Measurements from ENCODE around the gene SHROOM1. TPM values are rescaled to one million over a fixed set of nuclear protein-coding genes. Genes with fewer than 3 reads are reported as not detected.
A peak's percentile ranks its signal among the peaks of the same experiment; 100 is the strongest.

SHROOM1 gene
- total RNA-seq, 2 donors from 2014 or later: 3.2 to 4.2 TPM

- no peaks in the 10 kb centered on the region for H3K9me3 ChIP-seq
- TF ChIP-seq, protein P1, sequence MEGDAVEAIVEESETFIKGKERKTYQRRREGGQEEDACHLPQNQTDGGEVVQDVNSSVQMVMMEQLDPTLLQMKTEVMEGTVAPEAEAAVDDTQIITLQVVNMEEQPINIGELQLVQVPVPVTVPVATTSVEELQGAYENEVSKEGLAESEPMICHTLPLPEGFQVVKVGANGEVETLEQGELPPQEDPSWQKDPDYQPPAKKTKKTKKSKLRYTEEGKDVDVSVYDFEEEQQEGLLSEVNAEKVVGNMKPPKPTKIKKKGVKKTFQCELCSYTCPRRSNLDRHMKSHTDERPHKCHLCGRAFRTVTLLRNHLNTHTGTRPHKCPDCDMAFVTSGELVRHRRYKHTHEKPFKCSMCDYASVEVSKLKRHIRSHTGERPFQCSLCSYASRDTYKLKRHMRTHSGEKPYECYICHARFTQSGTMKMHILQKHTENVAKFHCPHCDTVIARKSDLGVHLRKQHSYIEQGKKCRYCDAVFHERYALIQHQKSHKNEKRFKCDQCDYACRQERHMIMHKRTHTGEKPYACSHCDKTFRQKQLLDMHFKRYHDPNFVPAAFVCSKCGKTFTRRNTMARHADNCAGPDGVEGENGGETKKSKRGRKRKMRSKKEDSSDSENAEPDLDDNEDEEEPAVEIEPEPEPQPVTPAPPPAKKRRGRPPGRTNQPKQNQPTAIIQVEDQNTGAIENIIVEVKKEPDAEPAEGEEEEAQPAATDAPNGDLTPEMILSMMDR (IDR thresholded peaks at IDR 0.05): no peak
- H3K36me3 ChIP-seq: no peaks in the 10 kb centered on the region
- H3K4me1 ChIP-seq: peaks cover 0 to 23% of the 10 kb centered on the region in 2 donors
- no peak for DNase-seq (ENCODE audit: low spot score)
- no peak overlapping the region for H3K27ac ChIP-seq
- no peaks in the 10 kb centered on the region for H3K27me3 ChIP-seq
- no peak overlapping the region for H3K4me3 ChIP-seq
Observed at GRCh38 chr5:132832612-132833011, 2.2 kb upstream of the SHROOM1 start.

DNA sequence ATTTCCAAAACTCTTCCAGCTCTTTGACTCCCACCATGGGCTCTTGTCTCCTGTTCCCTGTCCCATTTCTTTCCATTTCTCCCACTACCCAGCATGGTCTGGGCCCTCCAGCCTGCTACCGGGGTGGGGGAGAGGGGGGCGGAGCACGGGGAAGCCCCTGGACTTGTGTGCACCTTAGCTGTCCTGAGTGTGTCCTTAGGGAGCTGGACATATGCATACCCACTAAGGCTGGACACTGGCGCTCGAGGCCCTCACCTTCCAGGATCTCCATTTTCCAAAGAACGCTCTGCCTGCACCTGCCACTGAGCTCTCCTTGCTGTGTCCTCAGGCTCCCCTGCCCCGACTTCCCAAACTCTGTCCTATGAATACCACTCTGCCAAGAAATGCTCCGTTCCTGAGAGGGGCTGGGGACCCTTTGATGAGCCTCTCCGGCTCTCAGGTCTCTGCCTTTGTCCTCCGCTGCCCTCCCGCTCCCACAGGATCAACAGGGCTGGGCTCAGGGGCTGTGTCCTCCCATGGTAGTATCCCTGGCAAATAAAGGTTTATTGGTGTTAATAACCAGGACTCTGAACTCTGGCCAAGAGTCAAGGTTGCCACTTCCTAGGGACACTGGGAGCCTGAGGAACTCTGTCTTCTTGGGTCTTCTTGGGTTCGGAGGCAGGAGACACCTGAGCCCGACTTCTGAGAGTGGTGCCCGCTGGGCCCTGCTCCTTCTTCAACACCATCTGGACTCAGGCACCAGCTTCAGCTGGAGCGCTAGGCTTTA, 831 bp upstream of the SHROOM1 start:
- Histone ChIP-seq H3K9me3 (no peaks in the 10 kb centered on the region), H3K27ac (peak overlapping the region in 1 of 2 donors; percentile 72), H3K27me3 (no peaks in the 10 kb centered on the region), H3K36me3 (no peaks in the 10 kb centered on the region), H3K4me1 (peaks cover 0 to 25% of the 10 kb centered on the region in 2 donors), H3K4me3 (peak overlapping the region in 1 of 2 donors; percentile 74)
- TF ChIP-seq, protein P1 (IDR thresholded peaks at IDR 0.05): no peak
- no peak for DNase-seq (ENCODE audit: low spot score)

GRCh38 chr5:132829742-132830435, 558 bp downstream of the SHROOM1 start:
- no peaks in the 10 kb centered on the region for H3K27me3 ChIP-seq
- H3K36me3 ChIP-seq: no peaks in the 10 kb centered on the region
- H3K4me1 ChIP-seq: peaks cover 0 to 31% of the 10 kb centered on the region in 2 donors
- no peaks in the 10 kb centered on the region for H3K9me3 ChIP-seq
- H3K4me3 ChIP-seq: peak overlapping the region; percentile 62 to 74
- TF ChIP-seq, protein P1 (IDR thresholded peaks at IDR 0.05): peak; percentile 85 to 93
- peak overlapping the region; percentile 65 to 72 for H3K27ac ChIP-seq
- no peak for DNase-seq (ENCODE audit: low spot score)

DNA sequence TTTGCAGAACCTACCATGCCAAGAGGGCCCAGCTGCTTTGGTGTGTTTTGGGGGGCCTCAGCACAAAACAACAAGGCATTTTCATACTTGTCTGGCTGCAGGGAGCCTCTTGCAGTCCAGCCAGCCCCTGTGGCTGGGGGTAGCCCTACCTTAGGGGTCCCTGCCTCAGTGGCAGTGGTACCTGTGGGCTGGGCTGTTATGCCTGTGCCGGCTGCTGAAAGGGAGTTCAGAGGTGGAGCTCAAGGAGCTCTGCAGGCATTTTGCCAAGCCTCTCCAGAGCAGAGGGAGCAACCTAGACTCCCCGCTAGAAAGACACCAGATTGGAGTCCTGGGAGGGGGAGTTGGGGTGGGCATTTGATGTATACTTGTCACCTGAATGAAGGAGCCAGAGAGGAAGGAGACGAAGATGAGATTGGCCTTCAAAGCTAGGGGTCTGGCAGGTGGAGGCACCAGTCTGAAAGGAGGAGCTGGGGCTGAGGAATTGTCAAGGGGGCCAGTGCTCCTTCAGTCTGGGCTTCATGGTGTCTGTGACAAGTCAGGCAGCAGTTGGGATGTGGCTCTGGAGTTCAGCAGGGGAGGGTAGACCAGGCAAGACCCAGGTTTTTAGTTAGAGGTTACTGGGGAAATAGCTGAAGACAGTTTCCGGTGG, 1.5 kb downstream of the SHROOM1 start:
- TF ChIP-seq, protein P1 (IDR thresholded peaks at IDR 0.05): no peak
- Histone ChIP-seq H3K4me3 (peak overlapping the region in 1 of 2 donors; percentile 74), H3K27ac (no peak overlapping the region), H3K36me3 (no peaks in the 10 kb centered on the region), H3K4me1 (peaks cover 0 to 31% of the 10 kb centered on the region in 2 donors), H3K9me3 (no peaks in the 10 kb centered on the region), H3K27me3 (no peaks in the 10 kb centered on the region)
- no peak for DNase-seq (ENCODE audit: low spot score)

GRCh38 chr5:132827943-132828673, 2.3 kb downstream of the SHROOM1 start:
- Histone ChIP-seq H3K27me3 (no peaks in the 10 kb centered on the region), H3K36me3 (no peaks in the 10 kb centered on the region), H3K27ac (no peak overlapping the region), H3K9me3 (no peaks in the 10 kb centered on the region), H3K4me3 (no peak overlapping the region), H3K4me1 (peaks cover 0 to 36% of the 10 kb centered on the region in 2 donors)
- DNase-seq (ENCODE audit: low spot score): peak; percentile 50
- TF ChIP-seq, protein P1 (IDR thresholded peaks at IDR 0.05): no peak
